GM21390 (cell line): ENCODE results near the gene MYH1.

ENCODE experiments used
- ATAC-seq: cut with Tn5 transposase; IDR thresholded peaks from one replicate; pipeline ENCODE4 v1.9.1; 2021; ENCODE audit not compliant: unreplicated experiment

MYH1 gene

DNA sequence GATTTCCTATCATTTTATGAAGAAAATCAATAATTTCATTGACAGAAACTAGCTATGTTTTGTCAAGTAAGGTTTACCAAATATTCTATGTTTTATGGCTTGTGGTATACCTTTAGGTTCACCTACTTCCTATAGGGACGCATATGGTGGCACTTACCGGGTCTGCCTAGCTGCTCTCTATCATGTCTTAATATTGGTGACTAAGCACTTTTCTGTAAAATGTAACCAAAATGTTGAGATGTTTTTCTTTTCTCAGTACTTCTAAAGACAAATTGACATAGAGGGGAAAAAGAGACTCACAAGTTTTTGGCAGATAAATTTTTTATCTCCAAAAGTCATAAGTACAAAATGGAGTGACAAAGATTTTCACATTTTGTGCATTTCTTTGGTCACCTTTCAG, 26.3 kb downstream of the MYH1 start:
- ATAC-seq, result no peak

DNA sequence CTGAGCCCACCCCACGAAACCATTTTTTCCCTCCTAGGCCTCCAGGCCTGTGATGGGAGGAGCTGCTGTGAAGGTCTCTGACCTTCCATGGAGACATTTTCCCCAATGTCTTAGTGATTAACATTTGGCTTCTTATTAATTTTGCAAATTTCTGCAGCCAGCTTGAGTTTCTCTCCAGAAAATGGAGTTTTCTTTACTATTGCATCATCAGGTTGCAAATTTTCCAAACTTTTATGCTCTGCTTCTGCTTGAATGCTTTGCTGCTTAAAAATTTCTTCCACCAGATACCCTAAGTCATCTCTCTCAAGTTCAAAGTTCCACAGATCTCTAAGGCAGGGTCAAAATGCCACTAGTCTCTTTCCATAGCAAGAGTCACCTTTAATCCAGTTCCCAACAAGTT, 36.1 kb downstream of the MYH1 start:
- ATAC-seq, result no peak

DNA sequence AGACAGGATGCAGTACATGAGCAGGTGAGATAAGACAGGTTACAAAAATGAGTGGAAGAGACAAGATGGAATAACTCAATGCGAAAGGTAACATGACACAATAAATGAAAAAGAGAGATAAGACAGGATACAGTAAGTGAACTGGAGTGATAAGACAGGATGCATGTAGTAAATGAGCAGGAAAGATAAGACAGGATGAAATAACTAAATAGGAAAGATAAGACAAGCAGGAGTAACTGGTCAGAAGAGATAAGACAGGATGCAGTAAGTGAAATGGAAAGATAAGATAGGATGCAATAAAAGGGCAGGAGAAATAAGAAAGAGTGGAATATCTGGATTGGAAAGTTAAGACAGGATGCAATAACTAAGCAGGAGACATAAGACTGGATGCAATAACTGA, 40.6 kb downstream of the MYH1 start:
- ATAC-seq, result no peak

DNA sequence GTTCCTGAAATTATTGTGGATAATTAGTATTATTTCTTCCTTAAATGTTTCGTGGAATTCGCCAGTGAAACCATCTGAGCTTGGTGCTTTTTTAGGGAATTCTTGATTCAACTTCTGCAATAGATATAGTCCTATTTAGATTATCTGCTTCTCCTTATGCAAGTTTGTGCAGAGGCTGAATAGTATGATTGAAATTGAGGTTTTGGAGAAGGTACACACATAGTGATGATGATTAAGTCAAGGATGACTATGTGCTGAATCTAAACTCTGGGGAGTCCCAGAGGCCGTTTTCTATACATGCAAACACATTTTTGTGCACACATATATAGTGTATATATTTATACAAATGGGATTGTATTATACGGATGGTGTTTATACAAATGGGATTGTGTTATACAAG, 43.8 kb downstream of the MYH1 start:
- ATAC-seq, result no peak

DNA sequence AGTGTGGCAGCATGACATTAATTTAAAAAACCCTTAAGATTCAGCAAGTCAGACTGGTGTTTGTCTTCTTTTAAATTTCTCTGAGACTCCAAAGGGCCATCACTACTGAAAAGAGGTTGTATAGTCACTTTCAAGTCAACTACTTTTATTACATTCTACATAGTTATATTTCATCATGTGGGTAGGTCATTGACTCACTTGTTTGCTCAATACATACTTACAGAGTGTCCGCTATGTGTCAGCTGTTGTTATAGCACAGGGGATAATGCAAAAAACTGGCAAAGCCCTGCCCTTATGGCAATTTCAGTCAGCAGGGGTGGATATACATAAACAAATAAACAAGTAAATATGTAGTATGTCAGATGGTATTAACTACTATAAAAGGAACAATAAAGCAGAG, 46.5 kb downstream of the MYH1 start:
- ATAC-seq, result no peak

DNA sequence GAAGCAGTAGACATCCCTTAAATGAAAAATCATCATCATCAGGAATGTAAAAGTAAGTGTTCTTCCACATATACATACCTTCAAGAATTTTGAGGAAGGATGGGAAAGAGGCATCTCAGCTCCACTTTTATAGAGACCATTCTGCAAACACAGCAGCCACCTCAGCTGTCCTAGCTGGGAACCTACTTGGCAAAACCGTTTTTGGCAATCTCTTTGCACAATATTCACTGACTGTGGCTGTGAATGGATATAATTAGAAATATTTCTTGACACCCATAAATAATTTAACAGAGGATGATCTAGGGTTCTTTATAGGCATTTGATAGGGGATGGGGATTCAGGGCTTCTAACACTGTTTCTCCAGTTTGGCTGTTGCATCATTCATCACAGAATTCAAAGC, 48.9 kb downstream of the MYH1 start, which contains the start of gene MYH4:
TSS of gene MYH4 (minus strand) at position 101 of the 400 bp plus-strand sequence. CDS start 2,814 bp downstream, outside the sequence.
- ATAC-seq, result no peak

DNA sequence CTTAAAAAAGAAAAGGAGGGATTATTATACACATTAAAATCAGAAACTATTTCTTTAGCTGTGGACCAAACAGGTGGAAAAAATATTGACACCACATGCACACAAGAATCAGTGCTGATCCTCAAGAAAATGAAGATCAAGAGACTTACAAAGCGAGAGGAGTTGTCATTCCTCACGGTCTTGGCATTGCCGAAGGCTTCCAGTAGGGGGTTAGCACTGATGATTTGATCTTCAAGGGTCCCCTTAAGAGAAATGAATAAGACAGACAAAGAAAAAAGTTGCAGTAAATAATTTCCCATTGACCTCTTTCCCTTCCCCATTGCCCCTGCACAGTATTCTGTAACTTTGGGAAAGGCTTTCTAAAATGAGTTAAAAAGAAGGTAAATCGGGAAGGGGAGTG, 54.9 kb downstream of the MYH1 start:
- ATAC-seq, result no peak

DNA sequence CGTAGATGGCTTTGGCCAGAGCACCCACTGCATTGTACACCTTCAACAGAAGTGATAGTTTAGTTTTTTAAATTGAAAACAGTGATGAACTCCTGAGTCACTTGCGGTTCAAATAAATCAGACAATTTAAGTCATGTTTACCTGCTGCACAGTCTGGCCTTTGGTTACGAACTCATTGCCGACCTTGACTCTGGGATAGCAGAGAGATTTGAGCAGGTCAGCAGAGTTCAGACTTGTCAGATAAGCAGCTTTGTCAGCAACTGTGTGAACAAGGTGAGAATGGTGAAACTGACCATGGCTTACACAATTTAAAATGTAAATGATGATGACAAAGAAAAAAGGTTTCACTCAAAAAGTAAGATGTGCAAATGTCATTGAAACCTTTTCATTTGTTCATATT, 58.3 kb downstream of the MYH1 start:
- no peak for ATAC-seq

DNA sequence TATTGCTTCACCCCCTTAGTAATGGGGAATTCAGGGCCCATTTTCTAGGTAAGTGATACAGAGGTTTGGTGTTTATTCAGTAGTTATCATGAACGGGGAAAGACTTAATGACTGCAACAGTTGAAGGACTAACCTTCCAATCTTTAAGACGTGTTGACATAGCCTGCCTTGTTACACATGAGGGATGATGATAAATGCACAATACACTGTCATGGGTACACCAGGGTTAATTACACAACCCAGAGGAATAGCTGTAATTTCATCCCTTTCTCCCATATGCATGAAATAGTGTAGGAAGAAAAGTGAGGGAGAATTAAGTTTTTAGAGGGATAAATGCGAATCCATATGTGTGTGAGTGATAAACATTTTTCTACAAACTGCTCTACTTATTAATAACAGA, 59.6 kb downstream of the MYH1 start:
- no peak for ATAC-seq

DNA sequence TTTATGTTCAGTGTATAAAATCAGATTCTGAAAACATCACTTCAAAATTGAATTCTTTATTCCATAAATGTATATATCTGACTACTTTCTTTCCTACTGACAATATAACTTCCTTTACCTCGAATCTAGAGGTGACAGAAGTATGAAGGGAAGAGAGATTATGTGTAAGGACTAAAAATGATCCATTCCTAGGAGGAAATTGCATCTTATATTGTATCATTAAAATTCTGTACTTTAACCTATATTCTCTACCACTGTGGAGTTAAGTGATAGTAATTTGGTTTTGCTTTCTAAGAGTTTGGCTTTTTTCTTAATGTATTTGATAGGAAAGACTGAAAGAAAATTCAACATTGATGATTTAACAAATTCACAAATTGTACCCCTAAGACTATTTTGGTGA, 60.4 kb downstream of the MYH1 start:
- no peak for ATAC-seq

DNA sequence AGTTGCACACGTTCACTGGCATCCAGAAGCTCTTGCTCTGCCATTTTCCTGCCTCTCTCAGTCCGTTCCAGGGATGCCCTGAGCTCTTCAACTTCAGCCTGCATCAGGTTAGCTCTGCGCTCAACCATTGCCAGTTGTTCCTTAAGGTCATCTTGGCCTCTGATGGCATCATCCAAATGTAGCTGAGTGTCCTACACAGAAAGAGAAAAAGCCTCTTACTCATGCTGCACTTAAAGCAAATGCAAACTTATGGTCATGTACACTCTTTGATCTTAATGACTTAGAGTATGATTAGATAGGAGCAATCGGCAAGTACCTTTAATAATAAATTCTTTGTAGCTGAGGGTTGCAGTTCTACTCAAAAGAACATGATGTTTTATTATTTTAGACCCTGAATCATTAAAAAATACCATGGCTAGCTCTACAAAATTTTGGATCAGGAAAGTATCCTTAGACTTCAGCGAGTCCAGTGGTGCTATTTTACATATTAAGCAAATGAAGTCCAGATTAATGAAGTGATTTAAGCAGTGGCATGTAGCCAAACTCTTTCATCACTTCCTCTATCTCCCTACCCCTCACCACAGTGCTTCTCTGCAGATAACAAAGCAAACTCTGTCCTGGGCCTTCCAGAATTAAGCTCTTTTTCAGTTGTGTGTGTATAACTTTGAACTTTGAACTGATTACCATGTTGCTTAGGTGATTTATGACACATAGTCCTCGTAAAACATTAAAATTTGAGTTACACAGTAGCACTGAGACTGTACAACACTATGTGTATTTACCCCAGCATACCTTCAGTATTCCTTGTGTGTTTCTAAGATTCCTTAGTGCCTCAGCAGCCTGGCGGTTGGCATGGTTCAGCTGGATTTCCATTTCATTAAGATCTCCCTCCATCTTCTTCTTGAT, 71.1 kb downstream of the MYH1 start:
- no peak for ATAC-seq
